ENCODE measurements around the gene DCHS1. TPM values are rescaled to one million over a fixed set of nuclear protein-coding genes. Genes with fewer than 3 reads are reported as not detected.
A peak's percentile ranks its signal among the peaks of the same experiment; 100 is the strongest.

The DCHS1 gene
- total RNA-seq, 1 experiment from 2014 or later = 14.2 TPM

GRCh38 chr11:6630632-6631291 is 24.8 kb downstream of the DCHS1 start:
- CTCF ChIA-PET = interaction anchor here (0.8 to 2.5 kb wide), 9 partner anchors 9 to 155 kb away, joined by 3 to 10 read pairs (median 3); partner anchors contain the start of genes MRPL17, TAF10 and TPP1
- peaks cover 41% of the 10 kb centered on the region for H3K27me3 Mint-ChIP-seq (ENCODE audit: low read depth)
- H3K4me1 Mint-ChIP-seq = peaks cover 8% of the 10 kb centered on the region; the same call in 1 of the 2 replicates
- TF ChIP-seq CTCF (IDR thresholded peaks at IDR 0.05) (no peak), RORB (CRISPR knock-in tag; IDR thresholded peaks at IDR 0.05) (no peak), FOXP1 (CRISPR knock-in tag; IDR thresholded peaks at IDR 0.05; ENCODE audit: borderline replicate concordance) (no peak), FOXK1 (CRISPR knock-in tag; IDR thresholded peaks at IDR 0.05) (no peak; the same call in 1 of the 2 replicates)
- no peaks in the 10 kb centered on the region for H3K9me3 Mint-ChIP-seq
- peak overlapping the region; percentile 66 for H3K4me3 Mint-ChIP-seq
- POLR2A ChIA-PET = interaction anchor here (1.1 to 1.2 kb wide), 2 partner anchors 12 to 61 kb away, joined by 3 read pairs; partner anchors contain the start of gene TPP1
- ATAC-seq (peak; percentile 45), DNase-seq (ENCODE audit: low spot score) (no peak)
- H3K27ac Mint-ChIP-seq = no peak overlapping the region
- no peaks in the 10 kb centered on the region for H3K36me3 Mint-ChIP-seq

GRCh38 chr11:6629892-6630631 is 25.5 kb downstream of the DCHS1 start:
- peaks cover 41% of the 10 kb centered on the region for H3K27me3 Mint-ChIP-seq (ENCODE audit: low read depth)
- ATAC-seq = peak; percentile 77
- ChIA-PET POLR2A (interaction anchor here (1.2 kb wide), 2 partner anchors 11 kb away, joined by 3 to 4 read pairs; partner anchors contain the start of gene TPP1), CTCF (interaction anchor here (0.9 to 2.5 kb wide), 7 partner anchors 8 to 154 kb away, joined by 3 to 10 read pairs (median 4); partner anchors contain the start of genes MRPL17 and TPP1)
- H3K4me1 Mint-ChIP-seq = peaks cover 8% of the 10 kb centered on the region; the same call in 1 of the 2 replicates
- H3K36me3 Mint-ChIP-seq = no peaks in the 10 kb centered on the region
- H3K4me3 Mint-ChIP-seq = peak overlapping the region; percentile 66
- no peaks in the 10 kb centered on the region for H3K9me3 Mint-ChIP-seq
- H3K27ac Mint-ChIP-seq = no peak overlapping the region
- DNase-seq (ENCODE audit: low spot score) = peak; percentile 80
- TF ChIP-seq NR1H2 (CRISPR knock-in tag; IDR thresholded peaks at IDR 0.05) (peak; percentile 86), CTCF (IDR thresholded peaks at IDR 0.05) (no peak), ATF2 (CRISPR knock-in tag; IDR thresholded peaks at IDR 0.05; ENCODE audit: borderline replicate concordance, low read depth) (peak; percentile 76; the same call in 1 of the 2 replicates), RORB (CRISPR knock-in tag; IDR thresholded peaks at IDR 0.05) (no peak), MXD4 (CRISPR knock-in tag; IDR thresholded peaks at IDR 0.05; ENCODE audit: borderline replicate concordance) (no peak), NFE2L1 (CRISPR knock-in tag; IDR thresholded peaks at IDR 0.05) (peak; percentile 44; the same call in 1 of the 2 replicates), IRF2 (CRISPR knock-in tag; IDR thresholded peaks at IDR 0.05; ENCODE audit: borderline replicate concordance, low read depth) (peak; percentile 45; the same call in 1 of the 2 replicates), E2F1 (CRISPR knock-in tag; IDR thresholded peaks at IDR 0.05) (peak; percentile 86; the same call in 1 of the 2 replicates), NR3C1 (CRISPR knock-in tag; conservative IDR thresholded peaks at IDR 0.05; ENCODE audit: low read depth) (no peak), ZNF425 (CRISPR knock-in tag; conservative IDR thresholded peaks at IDR 0.05) (no peak), ZBTB21 (CRISPR knock-in tag; IDR thresholded peaks at IDR 0.05; ENCODE audit: borderline replicate concordance) (no peak; the same call in 1 of the 2 replicates), AR (CRISPR knock-in tag; IDR thresholded peaks at IDR 0.05) (no peak), USF1 (CRISPR knock-in tag; IDR thresholded peaks at IDR 0.05) (peak; percentile 78), IRF1 (CRISPR knock-in tag; IDR thresholded peaks at IDR 0.05) (peak; percentile 93), ESRRA (CRISPR knock-in tag; IDR thresholded peaks at IDR 0.05; ENCODE audit: borderline replicate concordance) (peak; percentile 97; the same call in 1 of the 2 replicates)
